K562 (cell line): ENCODE data around the gene SMC5. TPM values are rescaled to one million over a fixed set of nuclear protein-coding genes. Genes with fewer than 3 reads are reported as not detected.
A peak's percentile ranks its signal among the peaks of the same experiment; 100 is the strongest.

Experiments used
- CGGBP1 ChIP-seq: fragments of 250-450 bp; sonication (Bioruptor Pico); IDR thresholded peaks from 2 replicates; pipeline ENCODE4 v1.9.0; 2021; ENCODE audit warnings: mild to moderate bottlenecking
- E2F1 ChIP-seq: sonication (generic); formaldehyde crosslinking; IDR thresholded peaks from 2 replicates; pipeline ENCODE4 v1.8.1; 2023; ENCODE audit warnings: mild to moderate bottlenecking, missing genetic modification reagents, moderate library complexity
- MNT ChIP-seq, 2 experiments: fragments of 450-650 bp; conservative IDR thresholded peaks; 2 replicates each; pipeline ENCODE4 v1.6.1; 2017; ENCODE audit warnings: mild to moderate bottlenecking in 2 of 2, moderate library complexity in 2 of 2
- NR2C2 ChIP-seq, 2 experiments: fragments of 200-800 bp in 1 of 2; sonication (Bioruptor generic) in 1 of 2; sonication (generic) in 1 of 2; formaldehyde crosslinking in 1 of 2; IDR thresholded peaks; 2 replicates each; pipeline versions ENCODE4 v1.6.1 to v1.8.0; 2016 to 2022; ENCODE audit warnings: mild to moderate bottlenecking in 1 of 2, missing compliant biosample characterization in 1 of 2, missing genetic modification characterization in 1 of 2, missing genetic modification reagents in 1 of 2
- RBBP5 ChIP-seq: fragments of 200-600 bp; sonication (generic); IDR thresholded peaks from 2 replicates; pipeline ENCODE4 v1.6.1; 2012; ENCODE audit warnings: borderline replicate concordance, mild to moderate bottlenecking, low read length, control low read depth, inconsistent platforms; ENCODE audit not compliant: insufficient read depth, poor library complexity, severe bottlenecking
- SREBF2 ChIP-seq: sonication (generic); formaldehyde crosslinking; IDR thresholded peaks from 2 replicates; pipeline ENCODE4 v1.4.0; 2020; ENCODE audit warnings: mild to moderate bottlenecking, missing genetic modification reagents
- ZFP36 ChIP-seq: fragments of 150-350 bp; IDR thresholded peaks from 2 replicates; pipeline ENCODE4 v1.6.1; 2018; ENCODE audit warnings: low read length, low read depth; ENCODE audit not compliant: partially characterized antibody
- polyA plus RNA-seq, 8 experiments: library from polyadenylated mRNA; depleted of rRNA in 4 of 8; stranded (reverse) in 5 of 8; unstranded in 3 of 8; fragments of >200 nt; fragmentation: Nextera tagmentation in 2 of 8; fragmentation: Illumina TruSeq in 1 of 8; extraction: Ambion mirVana in 2 of 8; extraction: Trizol in 1 of 8; gene quantifications; 2 replicates each; pipeline versions ENCODE4 v1.2.1 to v1.2.3, GENCODE V29; 2011 to 2014; ENCODE audit warnings: inconsistent platforms in 1 of 8, missing spikeins in 1 of 8
- total RNA-seq, 7 experiments: library from RNA; depleted of rRNA in 6 of 7; stranded (reverse); fragments of >200 nt in 6 of 7; fragmentation: Illumina TruSeq in 2 of 7; extraction: Trizol in 2 of 7; gene quantifications; 2 replicates each; pipeline versions ENCODE4 v1.2.1 to v1.2.3, GENCODE V29; 2011 to 2021; ENCODE audit warnings: low replicate concordance in 1 of 7
- TF ChIP-seq, protein P1 (sequence below): fragments of 450-650 bp; IDR thresholded peaks from 2 replicates; pipeline ENCODE4 v1.7.0; 2016; ENCODE audit warnings: borderline replicate concordance

Gene SMC5
- total and polyA plus RNA-seq, 9 of the 15 experiments (the other 6 are each of a cell fraction or from before 2014, with no cell fraction given): 3.5 to 43.2 (median 21.4) TPM

- TF ChIP-seq MNT (conservative IDR thresholded peaks at IDR 0.05) (peak in 1 of 2 experiments; percentile 69; a peak in 2 of 4 replicates), NR2C2 (CRISPR knock-in tag; IDR thresholded peaks at IDR 0.05) (no peak), NR2C2 (tag; IDR thresholded peaks at IDR 0.05) (peak; percentile 35; the same call in 1 of the 2 replicates), E2F1 (peak; percentile 88), ZFP36 (no peak), CGGBP1 (CRISPR knock-in tag) (no peak), RBBP5 (peak; percentile 88), SREBF2 (CRISPR knock-in tag) (no peak)
- TF ChIP-seq, protein P1, sequence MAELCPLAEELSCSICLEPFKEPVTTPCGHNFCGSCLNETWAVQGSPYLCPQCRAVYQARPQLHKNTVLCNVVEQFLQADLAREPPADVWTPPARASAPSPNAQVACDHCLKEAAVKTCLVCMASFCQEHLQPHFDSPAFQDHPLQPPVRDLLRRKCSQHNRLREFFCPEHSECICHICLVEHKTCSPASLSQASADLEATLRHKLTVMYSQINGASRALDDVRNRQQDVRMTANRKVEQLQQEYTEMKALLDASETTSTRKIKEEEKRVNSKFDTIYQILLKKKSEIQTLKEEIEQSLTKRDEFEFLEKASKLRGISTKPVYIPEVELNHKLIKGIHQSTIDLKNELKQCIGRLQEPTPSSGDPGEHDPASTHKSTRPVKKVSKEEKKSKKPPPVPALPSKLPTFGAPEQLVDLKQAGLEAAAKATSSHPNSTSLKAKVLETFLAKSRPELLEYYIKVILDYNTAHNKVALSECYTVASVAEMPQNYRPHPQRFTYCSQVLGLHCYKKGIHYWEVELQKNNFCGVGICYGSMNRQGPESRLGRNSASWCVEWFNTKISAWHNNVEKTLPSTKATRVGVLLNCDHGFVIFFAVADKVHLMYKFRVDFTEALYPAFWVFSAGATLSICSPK: no peak
Measured at GRCh38 chr9:70258692-70259511, at the start of gene SMC5 (continued).
